GM12873 (cell line): Measurements from ENCODE around the gene RARG.

Source experiments
- TF ChIP-seq, protein P1 (sequence below): IDR thresholded peaks from 2 replicates; pipeline ENCODE4 v1.5.1; 2012; ENCODE audit warnings: low read depth, mild to moderate bottlenecking, moderate library complexity, low read length, control low read depth; ENCODE audit not compliant: insufficient read depth; ENCODE audit errors: missing control alignments

The RARG gene

GRCh38 chr12:53232646-53233461 is 845 bp upstream of the RARG start:
- TF ChIP-seq, protein P1, sequence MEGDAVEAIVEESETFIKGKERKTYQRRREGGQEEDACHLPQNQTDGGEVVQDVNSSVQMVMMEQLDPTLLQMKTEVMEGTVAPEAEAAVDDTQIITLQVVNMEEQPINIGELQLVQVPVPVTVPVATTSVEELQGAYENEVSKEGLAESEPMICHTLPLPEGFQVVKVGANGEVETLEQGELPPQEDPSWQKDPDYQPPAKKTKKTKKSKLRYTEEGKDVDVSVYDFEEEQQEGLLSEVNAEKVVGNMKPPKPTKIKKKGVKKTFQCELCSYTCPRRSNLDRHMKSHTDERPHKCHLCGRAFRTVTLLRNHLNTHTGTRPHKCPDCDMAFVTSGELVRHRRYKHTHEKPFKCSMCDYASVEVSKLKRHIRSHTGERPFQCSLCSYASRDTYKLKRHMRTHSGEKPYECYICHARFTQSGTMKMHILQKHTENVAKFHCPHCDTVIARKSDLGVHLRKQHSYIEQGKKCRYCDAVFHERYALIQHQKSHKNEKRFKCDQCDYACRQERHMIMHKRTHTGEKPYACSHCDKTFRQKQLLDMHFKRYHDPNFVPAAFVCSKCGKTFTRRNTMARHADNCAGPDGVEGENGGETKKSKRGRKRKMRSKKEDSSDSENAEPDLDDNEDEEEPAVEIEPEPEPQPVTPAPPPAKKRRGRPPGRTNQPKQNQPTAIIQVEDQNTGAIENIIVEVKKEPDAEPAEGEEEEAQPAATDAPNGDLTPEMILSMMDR: no peak

GRCh38 chr12:53231671-53231920 is 413 bp downstream of the RARG start:
- TF ChIP-seq, protein P1: no peak

DNA sequence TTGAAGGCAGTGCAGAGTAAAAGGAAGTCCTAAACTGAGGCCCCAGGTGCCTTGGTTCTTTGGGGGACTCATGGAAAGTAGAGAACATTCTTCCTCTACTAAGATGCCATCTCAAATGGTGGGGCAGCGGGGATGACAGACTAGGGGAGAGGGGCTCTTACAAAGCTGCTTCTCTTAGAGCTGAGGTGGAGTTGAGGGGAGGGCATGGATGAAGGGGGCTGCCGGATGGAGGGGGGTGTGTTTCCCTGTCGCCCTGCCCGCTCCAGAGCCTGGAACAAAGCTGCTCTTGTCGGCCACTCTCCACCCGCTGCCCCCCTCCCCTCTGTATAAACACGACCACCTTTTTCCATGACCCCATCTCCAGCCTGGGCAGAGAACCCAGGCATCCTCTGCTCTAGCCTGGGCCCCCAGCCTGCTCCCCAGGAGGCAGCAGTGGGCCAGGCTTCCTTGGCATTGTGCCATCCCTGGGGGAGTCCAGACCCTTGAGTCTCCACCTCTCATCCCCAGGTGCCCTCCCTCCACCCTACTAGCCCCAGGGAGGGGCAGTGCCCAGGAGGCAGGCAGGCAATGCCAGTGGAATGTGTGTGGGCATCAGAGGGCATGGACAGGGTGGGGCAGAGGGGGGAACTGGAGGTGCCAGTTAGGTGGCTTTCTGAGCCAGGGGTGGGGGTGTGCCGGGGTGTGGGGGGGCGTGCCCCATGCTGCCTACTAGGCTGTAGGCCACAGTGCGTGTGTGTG is 1.7 kb downstream of the RARG start:
- TF ChIP-seq, protein P1: no peak

- TF ChIP-seq, protein P1: no peak
Measured at GRCh38 chr12:53229454-53229853, 2.6 kb downstream of the RARG start.

DNA sequence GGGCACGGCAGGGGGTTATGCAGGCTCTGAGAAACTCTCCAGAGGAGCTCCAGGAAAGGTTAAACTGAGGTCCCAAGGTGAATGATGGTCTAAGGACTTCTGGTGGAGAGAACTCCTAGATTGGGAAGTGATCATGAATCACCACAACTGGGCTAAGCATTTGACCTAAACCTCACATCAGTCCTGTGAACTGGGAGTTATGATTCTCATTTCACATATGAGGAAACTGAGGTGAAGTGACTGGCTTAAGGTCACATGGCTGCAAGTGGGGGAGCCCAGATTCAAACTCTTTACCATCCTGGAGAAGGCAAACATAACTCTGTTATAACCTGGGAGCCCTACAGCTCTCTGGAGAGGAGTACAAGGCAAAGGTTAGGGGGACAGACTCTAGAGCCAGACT is 4.2 kb downstream of the RARG start:
- TF ChIP-seq, protein P1: no peak

DNA sequence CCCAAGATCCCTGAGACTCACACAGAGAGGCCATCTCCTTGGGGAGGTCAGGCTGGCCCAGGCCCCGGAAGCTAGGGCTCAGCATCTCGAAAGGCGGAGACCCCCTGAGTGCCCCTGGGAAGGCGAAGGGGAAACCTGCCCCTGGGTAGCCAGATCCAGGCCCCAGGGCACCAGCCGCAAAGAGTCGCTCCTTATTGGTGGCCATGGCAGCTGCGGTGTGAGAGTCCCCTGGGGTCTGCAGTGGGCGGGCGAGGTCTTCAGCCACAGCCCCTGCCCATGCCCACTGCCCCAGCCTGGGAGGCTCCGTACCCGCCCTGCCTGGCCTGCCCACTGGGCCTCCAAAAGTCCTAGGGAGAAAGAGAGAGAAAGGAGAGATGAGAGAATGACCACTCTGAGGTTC is 4.7 kb downstream of the RARG start:
- TF ChIP-seq, protein P1: no peak

- TF ChIP-seq, protein P1: no peak
Measured at GRCh38 chr12:53226815-53227214, 5.2 kb downstream of the RARG start.
